HG02840 (cell line): ENCODE results near the gene PFN2.

Experiments used
- ATAC-seq: cut with Tn5 transposase; IDR thresholded peaks from one replicate; pipeline ENCODE4 v1.9.1; 2021; ENCODE audit warnings: mild to moderate bottlenecking, moderate library complexity, moderate number of reproducible peaks; ENCODE audit not compliant: unreplicated experiment, low FRiP score

Gene PFN2

GRCh38 chr3:149933858-149934257 lies 36.8 kb downstream of the PFN2 start:
- no peak for ATAC-seq

DNA sequence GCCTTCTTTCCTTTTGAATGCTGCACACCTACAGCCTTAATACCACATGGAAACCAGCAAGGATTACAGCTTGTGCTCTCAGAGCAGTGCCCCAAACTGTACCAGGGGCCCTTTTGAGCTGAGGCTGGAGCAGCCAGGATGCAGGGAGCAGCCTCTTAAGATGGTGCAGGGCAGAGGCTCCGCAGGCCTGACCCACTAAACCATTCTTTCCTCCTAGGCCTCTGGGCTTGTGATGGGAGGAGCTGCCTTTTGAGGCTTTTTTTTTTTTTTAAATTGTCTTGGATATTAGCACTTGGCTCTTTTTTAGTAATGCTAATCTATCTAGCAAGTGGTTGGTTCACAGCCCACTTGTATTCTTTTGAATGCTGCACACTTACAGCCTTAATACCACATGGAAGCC lies 37.7 kb downstream of the PFN2 start:
- no peak for ATAC-seq

GRCh38 chr3:149920119-149920518 lies 50.6 kb downstream of the PFN2 start:
- no peak for ATAC-seq

GRCh38 chr3:149919509-149919908 lies 51.2 kb downstream of the PFN2 start:
- ATAC-seq: no peak

DNA sequence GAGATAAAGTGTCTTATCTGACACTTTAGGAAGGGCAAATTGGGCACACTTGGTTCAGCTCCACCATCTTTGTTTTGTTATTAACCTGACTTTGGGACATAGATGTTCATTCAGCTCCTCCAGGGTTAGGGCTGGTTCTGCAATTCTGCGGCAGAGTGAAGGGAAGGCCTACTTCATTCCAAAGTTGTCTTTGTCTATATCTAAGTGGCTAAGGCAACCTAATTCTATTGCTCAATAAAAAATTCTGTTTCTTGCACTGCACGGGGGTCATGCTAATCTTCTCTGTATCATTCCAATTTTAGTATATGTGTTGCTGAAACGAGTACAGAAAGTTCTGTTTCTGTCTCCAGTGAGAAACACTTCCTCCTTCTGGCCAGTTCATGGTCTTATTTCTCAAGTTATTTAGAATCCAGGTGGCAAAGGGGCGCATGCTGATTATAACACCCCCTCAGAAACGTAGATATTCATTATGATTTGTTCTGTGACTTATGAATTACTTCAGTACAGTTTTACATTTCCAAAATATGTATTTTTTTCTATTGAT lies 53.5 kb downstream of the PFN2 start:
- no peak for ATAC-seq
